ENCODE measurements around the gene CHMP1A. TPM values are rescaled to one million over a fixed set of nuclear protein-coding genes. Genes with fewer than 3 reads are reported as not detected.

CHMP1A gene
- total and polyA plus RNA-seq, 2 of the 8 experiments (the other 6 are each of a cell fraction or from before 2014, with no cell fraction given), result 64.4 to 75.8 TPM

- TF ChIP-seq BCL11A (IDR thresholded peaks at IDR 0.05; ENCODE audit: low read depth in 2 of 2, low read length in 2 of 2) (no peak), TBP (IDR thresholded peaks at IDR 0.05; ENCODE audit: low read depth, low read length) (no peak), CHD7 (IDR thresholded peaks at IDR 0.05; ENCODE audit: insufficient replicate concordance, low read length) (no peak)
Measured at GRCh38 chr16:89596957-89597649, 60.4 kb downstream of the CHMP1A start (continued).

All from H1 (cell line).